Measurements from ENCODE around the gene POT1.

Gene POT1

DNA sequence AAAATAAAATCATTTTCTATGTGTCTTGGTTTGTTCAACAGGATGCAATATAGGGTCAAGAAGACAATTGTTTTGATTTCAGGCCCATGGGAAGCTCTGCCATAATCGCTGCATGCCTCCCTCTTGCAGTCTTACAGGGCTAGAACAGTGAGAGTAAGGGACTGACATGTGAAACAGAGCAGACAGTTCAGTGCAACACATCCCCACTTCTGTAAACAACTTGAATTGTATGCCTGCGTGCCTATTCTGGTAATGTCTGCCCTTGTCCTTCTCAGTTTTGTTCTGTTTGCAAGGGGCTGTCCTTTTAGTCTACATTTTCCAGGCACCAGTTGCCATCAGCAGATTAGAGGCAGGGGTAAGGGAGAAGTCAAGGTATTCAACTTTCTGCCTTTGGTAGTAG is 129.2 kb downstream of the POT1 start:
- DNase-seq: no peak

DNA sequence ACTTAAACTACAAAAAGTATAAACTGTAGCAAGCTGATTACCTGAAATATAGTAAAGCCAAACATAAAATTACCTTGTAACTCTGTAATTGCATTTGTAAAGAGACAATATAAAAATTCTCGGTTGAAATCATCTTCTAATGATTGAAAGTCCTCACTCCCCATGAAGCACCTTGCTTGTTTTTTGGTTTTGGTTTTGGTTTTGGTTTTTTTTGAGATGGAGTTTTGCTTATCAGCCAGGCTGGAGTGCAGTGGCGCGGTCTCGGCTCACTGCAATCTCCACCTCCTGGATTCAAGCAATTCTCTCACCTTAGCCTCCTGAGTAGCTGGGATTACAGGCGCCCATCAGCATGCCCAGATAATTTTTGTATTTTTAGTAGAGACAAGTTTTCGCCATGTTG is 130.2 kb downstream of the POT1 start:
- no peak for DNase-seq

DNA sequence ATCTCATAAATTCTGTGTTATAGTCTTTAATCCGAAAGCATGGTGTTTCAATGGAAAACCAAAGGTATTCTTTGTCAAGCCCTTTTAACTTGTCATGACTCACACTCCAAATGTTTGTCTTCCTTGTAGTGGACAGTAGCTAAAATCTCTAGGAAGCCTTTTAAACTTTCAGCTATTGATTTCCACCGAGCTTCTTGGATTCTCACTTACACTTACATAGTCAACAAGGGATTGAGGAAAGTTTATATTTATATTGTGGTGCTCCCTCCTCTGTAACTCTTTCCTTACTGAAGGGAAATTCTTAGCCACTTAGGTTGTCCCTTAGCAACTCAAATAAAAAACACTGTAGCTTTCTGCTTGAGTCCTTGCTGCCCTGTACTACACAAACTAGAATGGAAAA is 132.9 kb downstream of the POT1 start:
- DNase-seq: no peak

DNA sequence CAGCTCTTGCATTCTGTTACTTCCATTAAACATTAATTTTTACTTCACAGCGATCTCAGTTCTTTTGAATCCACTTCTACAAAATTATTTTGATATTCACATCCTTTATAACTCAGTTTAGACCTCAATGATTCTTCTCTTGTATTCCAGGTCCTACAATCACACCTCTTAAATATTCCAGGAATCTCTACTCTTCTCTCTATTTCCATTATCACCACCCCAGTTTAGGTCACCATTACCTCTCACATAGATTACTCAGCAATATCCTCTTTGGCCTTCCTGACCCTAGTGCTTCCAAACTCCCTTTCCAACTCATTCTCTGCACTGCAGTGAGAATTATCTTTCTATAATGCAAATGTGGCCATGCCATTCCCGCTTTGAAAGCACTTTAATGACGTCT is 136.9 kb downstream of the POT1 start:
- DNase-seq: no peak

DNA sequence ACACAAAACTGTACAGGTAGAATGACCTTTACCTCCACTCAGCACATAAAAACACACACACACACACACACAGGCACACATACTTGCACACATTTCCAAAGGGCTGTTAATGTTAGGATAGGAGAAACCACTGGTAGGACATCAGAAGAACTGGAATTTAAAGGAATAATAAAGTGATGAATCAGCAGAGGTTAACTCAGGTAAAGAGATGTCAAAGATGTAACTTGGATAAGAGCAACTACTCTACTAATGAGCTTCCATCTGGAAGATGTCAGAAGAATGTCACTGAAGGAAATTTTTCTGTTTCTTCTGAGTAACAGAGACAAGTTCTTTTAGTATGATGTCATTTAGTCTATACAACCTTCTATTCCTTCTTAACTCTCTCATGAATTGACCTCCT is 137.6 kb downstream of the POT1 start:
- DNase-seq: no peak

DNA sequence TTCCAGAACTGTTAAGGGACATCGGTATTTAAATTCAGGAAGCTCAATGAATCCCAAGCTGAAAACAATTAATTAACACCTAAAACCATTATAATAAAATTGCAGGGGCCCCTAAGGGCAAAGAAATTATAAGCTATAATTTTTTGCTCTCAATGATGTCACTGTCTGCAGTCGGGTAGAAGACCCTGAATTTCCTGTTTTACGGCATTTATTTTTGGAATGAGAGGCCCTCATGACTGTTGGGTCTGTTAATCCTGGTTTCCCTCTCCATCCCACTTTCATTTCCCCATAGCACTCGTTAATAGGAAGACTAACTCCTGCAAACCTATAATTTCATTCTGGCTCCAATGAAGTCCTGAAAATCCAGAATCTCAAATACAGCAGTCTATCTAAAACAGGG is 138.2 kb downstream of the POT1 start:
- DNase-seq: no peak

DNA sequence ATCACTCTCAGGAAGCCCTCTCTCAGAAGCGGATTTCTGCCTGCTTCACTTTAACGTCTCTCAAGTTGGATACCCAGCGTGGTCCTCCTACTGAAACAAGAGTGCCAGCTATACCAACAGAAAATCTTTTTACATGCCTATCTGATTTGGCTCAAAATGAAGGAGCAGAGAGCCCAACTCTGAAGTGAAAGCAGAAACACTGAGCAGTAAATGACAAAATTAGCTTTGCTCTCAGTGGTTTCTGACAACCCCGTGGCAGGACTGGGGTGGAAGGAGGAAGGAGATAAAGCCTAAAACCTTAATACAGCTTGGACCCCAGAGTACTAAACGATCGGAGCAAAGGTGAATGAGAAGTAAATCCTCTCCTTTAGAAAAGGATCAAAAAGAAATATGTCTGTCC is 139.0 kb downstream of the POT1 start:
- no peak for DNase-seq

DNA sequence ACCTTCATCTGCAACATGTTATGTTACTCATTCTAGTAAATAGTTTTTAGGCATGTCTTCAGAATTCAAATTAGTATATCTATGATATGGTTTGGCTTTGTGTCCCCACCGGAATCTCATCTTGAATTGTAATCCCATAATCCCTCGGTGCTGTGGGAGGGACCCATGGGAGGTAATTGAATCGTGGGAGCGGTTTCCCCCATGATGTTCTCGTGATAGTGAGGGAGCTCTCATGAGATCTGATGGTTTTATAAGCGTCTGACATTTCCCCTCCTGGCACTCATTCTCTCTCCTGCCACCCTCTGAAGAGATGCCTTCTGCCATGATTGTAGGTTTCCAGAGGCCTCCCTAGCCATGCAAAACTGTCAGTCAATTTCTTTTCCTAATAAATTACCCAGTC is 143.6 kb downstream of the POT1 start:
- DNase-seq: no peak

DNA sequence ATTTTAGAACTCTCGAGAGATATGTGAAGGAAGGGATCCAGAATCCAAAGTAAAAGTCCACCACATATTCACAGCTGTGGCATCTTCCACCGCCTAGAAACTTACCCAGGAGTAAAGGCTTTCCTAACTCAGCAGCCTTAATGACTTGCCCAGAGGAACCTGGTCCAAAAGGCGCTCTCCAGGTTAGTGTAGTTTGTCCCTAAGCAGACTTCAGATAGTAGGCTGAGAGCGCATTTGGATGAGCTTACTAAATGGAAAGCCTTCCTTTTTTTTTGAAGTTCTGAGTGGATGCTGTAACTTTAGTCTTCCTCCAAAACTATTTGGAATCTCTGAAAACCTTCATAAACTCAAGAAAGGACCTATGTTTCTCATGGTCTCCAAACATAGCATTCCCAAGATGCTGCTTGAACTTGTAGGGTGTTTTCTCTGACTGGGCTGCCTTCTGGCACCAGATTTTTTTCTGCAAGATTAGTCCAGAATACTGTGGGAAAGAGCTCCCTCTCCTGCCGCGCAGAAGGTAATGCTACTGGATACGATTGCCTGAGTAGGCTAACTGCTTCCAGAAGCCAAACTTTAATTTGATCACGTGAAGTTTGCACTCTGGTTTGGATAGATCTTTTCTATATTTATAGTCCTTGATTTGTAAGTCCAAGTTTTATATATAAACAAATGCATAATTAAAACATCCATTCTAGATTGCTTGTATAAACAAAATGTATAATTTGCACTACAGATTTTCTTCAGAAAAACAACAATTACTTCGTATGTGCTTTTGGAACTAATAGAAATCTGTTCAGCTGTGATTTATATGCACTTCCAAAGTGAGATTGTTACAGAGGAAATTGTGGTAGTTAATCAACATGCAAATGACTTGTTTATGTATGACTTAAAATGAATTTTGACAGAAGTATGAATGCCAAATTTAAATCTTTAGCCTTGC is 144.5 kb downstream of the POT1 start:
- DNase-seq: no peak

DNA sequence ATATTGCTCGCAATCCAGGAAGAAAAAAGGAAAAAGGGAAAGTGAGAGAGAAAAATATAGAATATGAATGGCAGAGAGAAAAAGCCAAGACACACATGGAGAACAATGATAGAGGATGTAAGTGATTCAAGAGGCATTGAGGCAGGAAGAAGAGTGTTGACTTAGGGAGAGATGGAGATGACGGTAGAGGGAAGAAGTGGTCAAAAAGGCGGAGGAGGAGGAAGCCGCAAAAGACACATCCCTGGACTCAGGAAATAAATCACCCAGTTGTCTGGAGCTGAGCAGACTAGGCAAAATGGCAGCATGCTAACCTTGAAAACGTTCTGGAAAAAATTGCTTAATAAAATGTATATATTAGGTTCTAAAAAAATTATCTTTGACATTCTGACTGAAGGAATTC is 146.4 kb downstream of the POT1 start:
- DNase-seq: no peak

DNA sequence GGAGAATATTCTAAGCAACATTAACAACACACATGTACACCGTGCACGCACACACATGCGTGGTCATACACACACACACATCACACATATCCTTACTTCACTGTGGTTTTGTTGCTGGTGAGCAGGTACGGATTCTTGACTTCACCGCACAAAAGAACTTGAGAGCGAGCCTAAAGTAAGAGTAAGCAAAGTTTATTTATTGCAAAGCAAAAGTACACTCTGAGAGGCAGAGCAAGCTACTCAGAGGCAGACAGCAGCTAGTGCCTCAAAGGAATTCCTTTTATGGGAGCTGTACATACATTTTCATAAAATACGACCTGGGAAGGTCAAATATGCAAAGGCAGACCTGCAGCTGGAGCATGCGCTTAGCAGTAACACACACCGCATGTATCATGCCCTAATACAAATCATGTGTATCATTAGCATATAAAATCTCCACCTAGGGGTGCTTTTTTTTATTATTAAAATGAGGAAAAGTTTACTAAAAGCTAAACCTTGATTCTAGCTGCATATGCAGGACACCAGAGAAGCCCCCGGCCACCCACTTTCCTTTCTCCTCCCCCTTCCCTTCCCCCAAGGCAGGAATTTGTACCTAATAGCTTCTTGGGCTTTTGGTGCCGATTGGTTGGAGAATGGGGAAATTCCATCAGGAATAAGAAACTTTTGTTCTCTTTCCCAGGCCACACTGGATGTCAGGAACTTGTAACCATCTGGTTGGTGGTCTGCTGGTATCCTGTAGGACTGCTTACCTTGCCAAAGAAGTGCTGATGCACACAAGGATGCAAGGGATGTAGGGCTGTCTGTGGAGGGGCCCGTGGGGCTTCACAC is 147.5 kb downstream of the POT1 start:
- DNase-seq: no peak

DNA sequence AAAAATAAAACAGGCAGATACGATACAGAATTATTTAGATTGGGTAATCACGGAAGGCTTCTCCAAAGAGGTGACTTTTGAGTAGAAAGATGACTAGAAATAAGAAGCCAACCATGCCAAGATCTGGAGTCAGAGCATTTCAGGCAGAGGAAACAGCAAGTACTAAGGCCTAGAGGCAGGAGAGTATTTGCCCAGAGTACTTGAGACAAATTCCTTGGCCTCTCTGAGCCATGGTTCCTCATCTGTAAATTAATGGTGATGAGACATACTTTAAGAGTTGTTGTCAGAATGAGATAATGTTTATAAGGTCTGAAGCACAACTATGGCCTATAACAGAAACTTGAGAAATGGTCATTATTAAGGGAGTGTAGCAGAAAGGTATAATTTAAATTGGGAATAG is 148.2 kb downstream of the POT1 start:
- DNase-seq: no peak

DNA sequence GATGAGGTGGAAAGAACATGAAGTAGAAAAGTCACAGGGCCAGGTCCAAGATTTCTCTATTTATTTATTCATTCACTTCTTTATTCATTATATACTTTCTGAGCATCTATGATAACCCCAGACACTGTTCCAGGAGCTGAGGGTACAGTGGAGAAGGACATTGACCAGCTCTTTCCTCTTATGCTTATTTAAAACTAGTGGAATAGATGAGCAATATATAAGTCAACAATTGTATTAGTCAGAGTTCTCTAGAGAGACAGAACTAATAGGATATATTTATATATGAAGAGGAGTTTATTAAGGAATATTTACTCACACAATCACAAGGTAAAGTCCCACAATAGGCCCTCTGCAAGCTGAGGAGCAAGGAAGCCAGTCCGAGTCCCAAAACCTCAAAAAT is 149.0 kb downstream of the POT1 start:
- DNase-seq: no peak

DNA sequence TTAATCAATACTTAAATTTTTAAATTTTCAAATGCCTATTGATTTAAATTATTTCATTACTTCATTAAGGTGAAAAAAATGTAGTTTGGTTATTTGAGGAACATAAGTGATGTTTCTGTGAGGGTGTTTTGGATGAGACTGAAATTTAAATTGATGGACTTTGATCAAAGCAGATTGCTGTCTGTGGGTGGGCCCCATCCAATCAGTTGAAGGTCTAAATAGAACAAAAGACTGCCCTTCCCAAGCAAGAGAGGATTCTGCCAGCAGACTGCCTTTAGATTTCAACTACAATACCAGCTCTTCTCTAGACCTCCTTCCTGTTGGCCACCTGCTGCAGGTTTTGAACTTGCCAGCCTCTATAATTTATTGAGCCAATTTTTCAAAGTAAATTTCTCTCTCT is 149.6 kb downstream of the POT1 start:
- DNase-seq: no peak

DNA sequence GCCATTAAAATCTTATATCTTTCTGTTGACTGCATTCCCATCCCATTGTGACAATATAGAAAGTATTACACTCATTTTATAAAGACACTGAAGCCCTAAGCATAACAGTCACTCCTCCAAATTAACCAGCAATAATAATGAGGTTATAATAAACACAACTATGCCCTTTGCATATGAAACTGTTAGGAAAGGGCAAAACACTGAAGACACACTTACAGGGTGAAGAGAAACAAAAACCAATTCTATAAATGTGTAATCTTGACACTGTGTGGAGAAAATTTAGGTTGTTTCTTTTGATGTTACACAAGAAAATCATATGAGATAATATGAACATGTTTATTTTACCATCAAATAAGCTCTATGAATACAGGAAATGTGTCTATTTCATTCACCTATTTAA is 150.0 kb downstream of the POT1 start:
- no peak for DNase-seq

DNA sequence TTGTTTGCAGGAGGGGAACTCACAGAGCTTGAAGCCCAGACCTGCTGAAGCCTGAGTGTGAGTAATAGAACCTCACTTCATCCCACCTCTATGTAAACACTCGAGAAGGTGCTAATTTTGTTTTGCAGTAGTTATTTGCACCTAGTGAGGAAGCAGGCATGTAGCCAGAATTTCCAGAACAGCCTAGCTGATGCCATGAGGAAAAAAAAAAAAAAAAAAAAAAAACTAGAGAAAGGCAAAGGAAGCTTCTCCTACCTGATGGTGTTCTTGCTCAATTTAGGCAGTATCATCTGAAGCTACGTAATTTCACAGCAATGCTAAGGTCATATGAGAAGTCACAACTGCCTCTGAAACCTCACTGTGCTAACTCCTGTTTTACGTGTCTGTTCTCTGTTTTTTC is 150.4 kb downstream of the POT1 start:
- no peak for DNase-seq

DNA sequence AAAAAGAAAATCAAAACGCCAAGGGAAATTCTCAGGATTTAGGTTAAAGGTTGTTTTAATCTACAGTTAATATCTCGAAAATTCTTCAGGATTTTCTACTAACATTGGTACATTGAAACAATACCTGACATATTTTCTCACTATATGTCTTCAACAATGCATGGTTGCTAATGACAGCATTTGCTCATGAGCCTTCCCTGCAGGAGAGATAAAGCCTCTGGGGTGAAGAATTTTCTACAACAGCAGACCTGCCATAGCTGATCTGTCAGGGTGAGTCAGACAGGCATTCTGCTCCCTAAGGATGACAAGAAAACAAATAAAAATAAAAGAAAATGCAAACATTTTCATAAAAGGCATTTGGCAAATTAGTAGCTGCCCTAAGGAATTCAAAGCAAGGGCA is 152.4 kb downstream of the POT1 start:
- DNase-seq: no peak

DNA sequence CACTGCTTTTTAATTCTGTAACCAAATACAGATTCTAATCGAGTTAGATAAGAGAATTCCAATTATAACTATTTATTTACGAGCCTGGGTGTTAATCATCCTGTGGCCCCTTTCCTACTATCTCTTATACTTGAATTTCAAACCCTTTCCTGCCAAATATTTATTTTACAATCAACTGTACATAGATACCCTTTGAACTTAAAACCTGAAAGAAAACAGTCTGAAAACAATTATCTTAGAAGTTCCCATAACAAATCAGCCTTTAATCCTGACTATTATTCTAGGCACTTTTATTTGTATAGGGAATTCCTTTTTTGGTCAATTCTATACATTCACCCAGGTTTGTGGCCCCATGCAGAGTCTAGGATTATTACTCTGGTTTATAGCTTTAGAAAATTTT is 153.5 kb downstream of the POT1 start:
- no peak for DNase-seq

DNA sequence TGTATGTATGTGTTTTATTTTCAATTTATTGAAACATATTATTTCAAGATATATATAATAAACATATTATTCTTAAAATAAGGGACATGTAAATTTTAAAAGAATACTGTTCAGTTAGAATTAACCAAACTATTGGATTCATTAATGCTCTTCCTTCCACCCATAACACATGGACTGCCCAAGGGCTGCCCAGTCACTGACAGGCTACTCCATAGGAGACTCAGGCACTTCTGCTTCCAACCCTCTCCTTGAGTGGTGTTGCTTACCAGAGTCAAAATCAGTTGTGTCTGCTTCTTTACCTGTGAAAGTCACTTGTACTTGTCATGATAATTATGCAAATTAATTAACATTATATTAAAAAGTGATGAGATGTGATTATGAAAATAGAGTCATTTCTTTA is 154.2 kb downstream of the POT1 start:
- DNase-seq: no peak

DNA sequence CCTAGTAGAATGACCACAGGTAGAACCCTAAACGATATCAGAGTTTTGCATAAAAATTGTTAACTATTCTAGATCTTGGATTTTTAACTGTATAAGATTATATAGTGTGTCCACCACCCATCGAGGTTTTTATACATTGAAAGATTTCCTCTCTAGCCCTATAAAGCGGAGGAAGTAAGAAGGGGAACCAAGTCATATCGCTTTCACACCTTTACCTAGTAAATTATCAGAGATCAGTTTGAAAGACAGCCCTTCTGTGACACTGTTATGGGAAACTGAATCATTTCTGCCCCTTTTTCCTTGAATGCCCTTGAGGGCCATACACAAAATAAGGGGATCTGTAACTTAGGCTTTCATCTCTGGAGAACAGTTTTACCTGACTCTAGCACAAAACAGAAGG is 155.7 kb downstream of the POT1 start:
- DNase-seq: no peak

DNA sequence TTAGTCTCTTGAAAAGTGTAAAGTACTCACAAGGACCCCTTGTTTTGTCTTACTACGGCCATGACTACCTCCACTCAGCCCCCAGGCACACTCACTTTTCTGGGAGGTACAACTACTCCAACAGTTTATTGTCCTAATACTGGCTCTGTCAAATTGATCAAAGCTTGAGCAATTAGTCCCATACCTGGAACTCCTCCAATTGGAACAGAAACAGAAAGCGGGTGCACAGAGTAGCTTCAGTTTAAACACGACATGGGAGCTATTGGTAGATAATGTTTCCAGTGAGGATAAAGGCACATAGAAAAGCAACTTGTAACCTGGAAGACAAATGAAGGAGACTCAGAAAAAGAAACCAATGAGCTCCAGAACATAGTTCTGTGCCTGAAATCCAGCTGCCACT is 156.3 kb downstream of the POT1 start:
- no peak for DNase-seq
